Measurements from ENCODE around the gene LAMA3. TPM values are rescaled to one million over a fixed set of nuclear protein-coding genes. Genes with fewer than 3 reads are reported as not detected.

LAMA3 gene
- total RNA-seq, 1 experiment from 2014 or later, result 5.6 TPM

GRCh38 chr18:23802817-23803216 is 113.6 kb downstream of the LAMA3 start:
- Histone ChIP-seq H3K9me2 (ENCODE audit: insufficient read depth) (no peaks in the 10 kb centered on the region), H3K27me3 (ENCODE audit: insufficient read depth, low read length) (no peaks in the 10 kb centered on the region), H3K9me3 (ENCODE audit: control insufficient read depth in 1 of 2, insufficient read depth in 1 of 2, low read depth in 1 of 2, low read length in 2 of 2) (no peaks in the 10 kb centered on the region), H3K9ac (ENCODE audit: low read length) (no peak overlapping the region), H3K36me3 (ENCODE audit: control insufficient read depth in 1 of 2, insufficient read depth in 2 of 2, low read length in 2 of 2) (no peaks in the 10 kb centered on the region), H3K4me3 (replicated peaks in 1 of 2; ENCODE audit: low read depth in 1 of 2, low read length in 2 of 2) (no peak overlapping the region), H3K4me2 (ENCODE audit: low read length) (no peak overlapping the region), H3K4me1 (ENCODE audit: control insufficient read depth in 1 of 2, insufficient read depth in 2 of 2, low read length in 2 of 2) (peaks cover 0 to 3% of the 10 kb centered on the region in 2 experiments; a peak in 1 of 4 replicates), H3K79me2 (ENCODE audit: insufficient read depth, low read length) (no peaks in the 10 kb centered on the region), H4K20me1 (ENCODE audit: insufficient read depth) (no peaks in the 10 kb centered on the region), H3K27ac (ENCODE audit: low read depth, low read length) (no peak overlapping the region), H2AFZ (ENCODE audit: low read depth, low read length, poor library complexity, severe bottlenecking) (no peak overlapping the region)
- intact Hi-C loops (cut with micrococcal nuclease), result no loop called here
- TF ChIP-seq SIN3A (IDR thresholded peaks at IDR 0.05; ENCODE audit: low read depth) (no peak), ZFX (IDR thresholded peaks at IDR 0.05) (no peak), EZH2phosphoT487 (IDR thresholded peaks at IDR 0.05; ENCODE audit: borderline replicate concordance) (no peak), CBX3 (IDR thresholded peaks at IDR 0.05; ENCODE audit: low read depth) (no peak), YY1 (IDR thresholded peaks at IDR 0.05; ENCODE audit: extremely low read depth, insufficient replicate concordance, low read depth, low read length) (no peak), ZNF274 (IDR thresholded peaks at IDR 0.05; ENCODE audit: low read depth, low read length) (no peak), ZBTB33 (IDR thresholded peaks at IDR 0.05; ENCODE audit: extremely low read depth, insufficient replicate concordance, low read length) (no peak), JUND (IDR thresholded peaks at IDR 0.05) (no peak), EGR1 (IDR thresholded peaks at IDR 0.05; ENCODE audit: low read depth) (no peak), POLR2AphosphoS5 (IDR thresholded peaks at IDR 0.05; ENCODE audit: low read depth, low read length) (no peak), SRF (IDR thresholded peaks at IDR 0.05; ENCODE audit: low read depth) (no peak)
- TF ChIP-seq, protein P1, sequence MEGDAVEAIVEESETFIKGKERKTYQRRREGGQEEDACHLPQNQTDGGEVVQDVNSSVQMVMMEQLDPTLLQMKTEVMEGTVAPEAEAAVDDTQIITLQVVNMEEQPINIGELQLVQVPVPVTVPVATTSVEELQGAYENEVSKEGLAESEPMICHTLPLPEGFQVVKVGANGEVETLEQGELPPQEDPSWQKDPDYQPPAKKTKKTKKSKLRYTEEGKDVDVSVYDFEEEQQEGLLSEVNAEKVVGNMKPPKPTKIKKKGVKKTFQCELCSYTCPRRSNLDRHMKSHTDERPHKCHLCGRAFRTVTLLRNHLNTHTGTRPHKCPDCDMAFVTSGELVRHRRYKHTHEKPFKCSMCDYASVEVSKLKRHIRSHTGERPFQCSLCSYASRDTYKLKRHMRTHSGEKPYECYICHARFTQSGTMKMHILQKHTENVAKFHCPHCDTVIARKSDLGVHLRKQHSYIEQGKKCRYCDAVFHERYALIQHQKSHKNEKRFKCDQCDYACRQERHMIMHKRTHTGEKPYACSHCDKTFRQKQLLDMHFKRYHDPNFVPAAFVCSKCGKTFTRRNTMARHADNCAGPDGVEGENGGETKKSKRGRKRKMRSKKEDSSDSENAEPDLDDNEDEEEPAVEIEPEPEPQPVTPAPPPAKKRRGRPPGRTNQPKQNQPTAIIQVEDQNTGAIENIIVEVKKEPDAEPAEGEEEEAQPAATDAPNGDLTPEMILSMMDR (IDR thresholded peaks at IDR 0.05 in 2 of 3, conservative IDR thresholded peaks at IDR 0.05 in 1 of 3; ENCODE audit: borderline replicate concordance in 1 of 3, insufficient read depth in 1 of 3, low read depth in 2 of 3, low read length in 2 of 3), result no peak
- POLR2A ChIA-PET, result no interaction called here
- DNase-seq (ENCODE audit: low read depth, low spot score), result no peak
- RAD21 ChIA-PET (ENCODE audit: low non-redundant PET in 1 of 2, low total read pairs in 2 of 2, uncharacterized antibody in 2 of 2, unreplicated experiment in 2 of 2), result no interaction called here
- ATAC-seq, result no peak
- CTCF ChIA-PET, result no interaction called here
- no TSS peak for BruUV-seq (replicated peaks)

Measured in HCT116 (cell line).